SH-SY5Y (cell line): ENCODE data around the gene BCR.

Source experiments
- GATA2 ChIP-seq: IDR thresholded peaks from 2 replicates; pipeline ENCODE4 v1.6.1; 2011; ENCODE audit warnings: mild to moderate bottlenecking, low read depth, low read length
- GATA3 ChIP-seq: IDR thresholded peaks from 2 replicates; pipeline ENCODE4 v1.6.1; 2011; ENCODE audit warnings: low read depth, mild to moderate bottlenecking, low read length, moderate library complexity

The BCR gene

DNA sequence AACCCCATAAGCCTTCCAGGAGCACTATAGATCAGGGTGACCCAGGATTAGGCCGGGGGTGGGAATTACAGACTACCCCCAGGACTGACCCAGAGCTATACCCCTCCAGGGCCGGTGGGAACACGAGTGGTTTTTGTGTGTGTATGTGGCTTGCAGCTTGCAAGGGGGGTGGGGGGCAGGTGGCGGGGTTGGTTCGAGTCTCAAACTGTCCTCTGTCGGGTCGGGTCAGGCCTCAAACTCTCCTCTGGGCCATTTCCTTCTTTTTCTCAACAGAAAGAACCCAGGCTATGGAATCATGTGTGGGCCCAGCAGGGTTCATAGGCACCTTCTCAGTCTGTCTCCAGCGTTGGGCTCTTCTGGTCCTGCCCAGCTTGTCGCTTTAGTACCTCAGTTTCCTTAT, 58.4 kb downstream of the BCR start:
- TF ChIP-seq GATA3 = no peak
- no peak for TF ChIP-seq GATA2

DNA sequence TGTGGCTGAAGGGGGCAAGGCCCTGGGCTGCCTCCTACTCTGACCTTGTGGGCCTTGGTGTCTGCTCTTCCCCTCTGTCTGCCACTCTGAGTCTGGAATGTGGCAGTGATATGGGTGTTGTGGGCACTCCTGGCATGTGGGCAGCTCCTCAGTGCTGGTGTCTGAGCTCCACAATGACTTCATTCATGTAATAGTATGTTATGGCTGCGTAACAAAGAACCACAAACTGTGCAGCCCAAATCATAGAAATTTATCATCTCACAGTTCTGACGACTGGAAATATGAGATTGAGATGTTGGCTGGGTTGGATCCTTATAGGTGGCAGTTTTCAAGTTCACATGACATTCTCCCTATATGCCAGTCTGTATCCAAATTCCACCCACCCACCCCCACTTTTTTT, 59.1 kb downstream of the BCR start:
- TF ChIP-seq GATA2 = no peak
- no peak for TF ChIP-seq GATA3

DNA sequence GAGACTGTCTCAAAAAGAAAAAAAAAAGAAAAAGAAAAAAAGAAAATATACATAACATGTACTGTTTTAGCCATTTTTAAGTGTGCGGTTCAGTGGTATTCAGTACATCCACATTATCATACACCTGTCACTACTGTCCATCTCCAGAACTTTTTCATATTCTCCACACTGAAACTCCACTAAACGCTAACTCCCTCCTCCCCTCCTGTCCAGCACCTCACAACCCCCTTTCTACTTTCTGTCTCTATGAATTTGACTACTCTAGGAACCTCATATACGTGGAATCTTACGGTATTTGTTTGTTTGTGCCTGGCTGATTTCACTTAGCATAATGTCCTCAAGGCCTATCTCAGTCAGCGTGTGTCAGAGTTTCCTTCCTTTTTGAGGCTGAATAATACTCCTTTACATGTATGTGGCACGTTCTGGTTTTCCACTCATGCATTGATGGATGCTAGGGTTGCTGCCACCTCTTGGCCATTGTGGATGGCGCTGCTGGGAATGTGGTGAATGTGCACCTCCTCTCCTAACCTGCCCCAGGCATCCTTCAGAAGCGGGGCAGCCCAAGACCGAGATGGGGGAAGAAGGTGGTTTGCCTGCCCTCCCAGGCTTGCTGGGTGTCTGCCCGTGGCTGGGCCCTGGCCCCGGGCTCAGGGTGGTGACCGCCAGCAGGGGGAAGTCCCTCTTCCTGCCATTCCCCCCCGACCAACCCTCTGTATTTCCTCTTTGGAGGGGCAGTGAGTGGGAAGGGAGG, 60.5 kb downstream of the BCR start:
- TF ChIP-seq GATA2 (no peak), GATA3 (no peak)

DNA sequence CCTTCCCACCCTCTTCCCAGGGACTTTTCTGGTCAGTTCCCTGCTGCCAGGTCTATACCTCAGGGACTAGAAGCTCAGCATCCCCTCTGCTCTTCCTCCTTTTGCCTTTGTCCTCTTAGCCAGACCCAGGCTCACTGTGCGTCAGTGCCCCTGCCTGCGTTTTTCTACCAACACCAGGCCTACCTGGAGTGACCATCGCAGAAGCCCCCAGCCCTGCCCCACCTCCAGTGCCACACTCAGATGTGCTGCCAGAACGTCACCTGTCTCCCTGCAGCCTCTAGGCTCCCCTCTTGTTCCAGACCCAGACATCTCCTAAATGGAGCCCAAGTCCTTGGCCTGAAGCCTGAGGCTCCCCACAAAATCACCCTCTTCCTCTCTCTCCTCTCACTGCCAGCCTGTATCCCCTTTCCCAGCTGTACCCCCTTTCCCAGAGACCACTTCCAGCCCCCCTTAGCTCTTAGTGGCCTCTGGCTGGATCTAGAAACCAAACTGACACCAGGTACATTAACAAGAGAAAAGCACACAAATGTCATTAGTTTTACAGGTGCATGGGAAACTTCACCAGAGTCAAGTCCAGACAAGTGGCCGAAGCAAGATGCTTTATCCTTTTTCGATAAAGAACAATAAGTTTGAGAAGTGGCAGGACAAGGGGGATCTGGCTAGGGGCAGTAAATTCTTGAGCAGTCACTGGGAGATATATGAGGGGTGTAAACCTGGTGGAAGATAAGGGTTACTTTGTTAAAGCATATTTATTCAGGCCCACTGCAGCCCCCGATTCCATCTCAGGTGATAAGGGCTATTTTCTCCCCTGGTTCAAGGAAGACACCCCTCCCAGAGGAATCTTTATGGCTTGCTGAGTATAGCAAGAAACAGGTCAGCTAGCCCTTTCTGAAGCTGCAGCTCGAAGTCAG, 61.5 kb downstream of the BCR start:
- TF ChIP-seq GATA3 (no peak), GATA2 (no peak)

DNA sequence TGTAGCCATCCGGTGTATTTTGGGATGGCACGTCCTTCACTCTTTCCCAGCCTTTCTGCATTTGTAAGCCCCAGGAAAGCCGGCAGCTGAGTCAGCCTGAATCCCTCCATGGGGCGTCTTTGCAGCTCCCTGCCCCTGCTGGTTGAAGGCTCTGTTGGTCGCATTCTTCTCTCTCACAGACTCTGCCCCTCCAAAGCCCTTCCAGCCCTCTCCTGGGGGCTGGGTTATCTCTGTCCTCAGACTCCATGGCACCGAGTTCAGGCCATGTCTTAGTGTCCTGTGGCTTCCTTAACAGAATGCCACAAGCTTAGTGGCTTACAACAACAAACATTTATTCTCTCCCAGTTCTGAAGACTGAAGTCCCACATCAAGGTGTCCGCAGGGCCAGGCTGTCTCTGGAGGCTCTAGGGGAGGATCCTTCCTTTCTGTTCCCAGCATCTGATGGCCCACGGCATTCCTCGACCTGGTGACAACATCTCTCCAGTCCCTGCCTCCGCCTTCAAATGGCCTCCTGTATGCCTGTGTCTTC, 62.2 kb downstream of the BCR start:
- no peak for TF ChIP-seq GATA2
- TF ChIP-seq GATA3 = no peak

DNA sequence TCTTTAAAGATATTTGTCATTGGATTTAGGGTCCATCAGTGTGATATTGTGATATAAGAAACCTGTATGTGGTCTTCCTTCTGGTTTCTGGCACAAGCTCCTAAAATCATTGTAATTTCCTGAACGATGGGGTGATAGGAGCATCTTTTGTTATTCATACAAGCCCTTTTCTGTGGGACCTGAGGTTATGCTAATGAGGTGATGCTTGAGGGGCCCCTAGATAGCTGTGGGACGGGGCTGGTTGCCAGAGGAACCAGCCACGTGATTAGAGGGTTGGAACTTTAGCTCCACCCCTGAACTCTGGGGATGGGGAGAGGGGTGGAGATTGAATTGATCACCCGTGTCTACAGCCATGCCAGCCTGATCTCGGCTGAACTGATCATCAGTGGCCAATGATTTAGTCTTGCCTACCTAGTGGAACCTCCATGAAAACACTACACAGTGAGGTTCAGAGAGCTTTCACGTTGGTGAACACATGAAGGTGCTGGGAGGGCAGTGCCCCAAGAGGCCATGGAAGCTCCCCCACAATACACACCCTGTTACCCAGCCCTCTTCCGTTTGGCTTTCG, 62.8 kb downstream of the BCR start:
- no peak for TF ChIP-seq GATA3
- TF ChIP-seq GATA2 = no peak

DNA sequence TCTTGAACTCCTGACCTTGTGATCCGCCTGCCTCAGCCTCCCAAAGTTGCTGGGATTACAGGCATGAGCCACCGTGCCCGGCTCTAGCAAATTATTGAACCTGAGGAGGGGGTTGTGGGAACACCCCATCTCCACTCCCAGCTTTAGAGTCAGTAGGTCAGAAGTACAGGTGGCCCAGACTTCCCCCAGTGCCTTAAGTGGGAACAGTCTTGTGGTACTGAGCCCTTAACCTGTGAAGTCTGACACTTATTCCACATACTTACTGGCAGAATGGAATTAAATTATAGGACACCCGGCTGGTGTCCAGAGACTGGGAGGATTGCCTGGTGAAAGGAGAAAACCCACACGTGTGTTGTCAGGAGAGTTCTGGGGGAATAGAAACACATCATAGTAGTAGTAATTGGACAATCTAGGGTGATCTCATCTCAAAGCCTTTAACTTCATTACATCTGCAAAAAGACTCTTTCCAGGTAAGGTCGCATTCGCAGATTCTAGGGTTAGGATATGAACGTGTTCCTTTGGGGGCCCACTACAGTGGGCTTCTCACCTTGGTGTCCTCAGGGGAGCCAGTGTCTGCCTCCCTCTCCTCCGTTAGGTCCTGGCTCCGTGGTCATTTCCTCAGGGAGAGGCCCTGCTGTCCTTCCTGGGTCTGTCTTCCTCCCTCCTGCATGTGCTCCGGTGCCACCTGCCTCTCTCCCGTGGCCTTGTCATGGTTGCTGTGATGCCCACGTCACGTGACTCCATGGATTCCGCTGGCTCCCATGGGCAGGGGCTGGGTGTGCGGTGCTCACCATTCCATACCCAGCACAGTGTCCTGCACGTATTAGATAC, 63.8 kb downstream of the BCR start:
- no peak for TF ChIP-seq GATA3
- no peak for TF ChIP-seq GATA2

DNA sequence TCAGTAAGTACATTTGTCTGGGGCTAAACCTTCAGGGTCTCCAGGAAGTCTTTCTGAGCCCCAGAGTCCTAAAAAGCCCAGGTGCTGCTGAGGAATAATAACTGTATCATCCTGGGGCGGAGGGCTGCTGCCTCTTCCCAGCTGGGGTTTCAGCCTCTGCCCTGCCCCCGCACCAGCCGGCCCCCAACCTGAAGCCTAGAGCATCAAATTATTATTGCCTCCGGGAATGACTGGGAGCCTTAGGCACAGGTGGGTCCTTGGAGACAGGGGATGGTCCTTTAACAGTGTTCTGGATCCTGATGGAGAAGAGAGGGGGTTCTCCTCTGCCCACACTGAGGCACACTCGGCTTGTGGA, 64.4 kb downstream of the BCR start:
- no peak for TF ChIP-seq GATA3
- no peak for TF ChIP-seq GATA2

DNA sequence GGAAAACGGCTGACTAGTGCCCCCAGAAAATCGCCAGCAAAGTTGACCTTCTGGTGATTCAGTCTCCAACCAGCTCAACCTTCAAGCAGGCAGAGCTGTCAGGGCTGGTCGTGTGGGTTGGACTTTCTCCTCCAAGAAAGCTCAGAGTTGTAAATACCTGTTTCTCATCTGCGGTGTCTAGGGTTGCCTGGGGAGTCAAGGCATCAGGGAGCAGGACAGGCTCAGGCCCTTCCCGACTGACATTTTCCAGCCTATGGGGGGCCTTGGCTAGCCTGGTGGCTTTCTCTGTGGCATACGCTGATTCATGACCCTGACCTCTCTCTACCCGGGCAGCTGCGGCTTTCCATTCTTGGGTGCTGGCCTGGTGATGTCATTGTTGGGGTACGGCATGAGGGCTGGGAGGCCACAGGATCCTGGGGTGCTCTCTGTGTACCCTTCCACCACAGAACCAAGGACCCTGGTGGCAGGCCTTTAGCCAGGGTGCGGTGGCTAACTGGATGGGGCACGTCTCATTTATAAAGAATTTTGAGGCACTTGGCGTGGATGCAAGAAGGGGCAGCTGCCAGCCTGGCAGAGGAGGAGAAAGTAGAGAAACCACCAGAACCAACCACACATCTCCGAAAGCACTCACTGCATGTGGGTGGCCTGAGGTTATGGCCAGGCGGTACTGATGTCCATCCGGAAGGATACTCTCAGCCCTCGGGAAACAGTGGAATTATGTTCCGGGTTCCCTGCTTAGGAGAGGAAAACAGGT, 64.9 kb downstream of the BCR start:
- no peak for TF ChIP-seq GATA2
- no peak for TF ChIP-seq GATA3

DNA sequence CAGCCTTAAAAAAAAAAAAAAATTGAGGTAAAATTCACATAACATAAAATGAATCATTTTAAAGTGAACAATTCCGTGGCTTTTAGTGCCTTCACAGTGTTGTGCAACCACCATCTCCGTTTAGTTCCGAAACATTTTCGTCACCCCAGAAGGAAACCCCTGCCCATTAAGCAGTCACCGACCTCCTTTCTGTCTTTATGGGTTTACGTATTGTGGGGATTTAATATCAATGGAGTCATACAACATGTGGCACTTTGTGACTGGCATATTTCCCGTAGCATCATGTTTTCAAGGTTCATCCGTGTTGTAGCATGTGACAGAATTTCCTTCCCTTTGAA, 65.5 kb downstream of the BCR start:
- TF ChIP-seq GATA3 (no peak), GATA2 (no peak)

DNA sequence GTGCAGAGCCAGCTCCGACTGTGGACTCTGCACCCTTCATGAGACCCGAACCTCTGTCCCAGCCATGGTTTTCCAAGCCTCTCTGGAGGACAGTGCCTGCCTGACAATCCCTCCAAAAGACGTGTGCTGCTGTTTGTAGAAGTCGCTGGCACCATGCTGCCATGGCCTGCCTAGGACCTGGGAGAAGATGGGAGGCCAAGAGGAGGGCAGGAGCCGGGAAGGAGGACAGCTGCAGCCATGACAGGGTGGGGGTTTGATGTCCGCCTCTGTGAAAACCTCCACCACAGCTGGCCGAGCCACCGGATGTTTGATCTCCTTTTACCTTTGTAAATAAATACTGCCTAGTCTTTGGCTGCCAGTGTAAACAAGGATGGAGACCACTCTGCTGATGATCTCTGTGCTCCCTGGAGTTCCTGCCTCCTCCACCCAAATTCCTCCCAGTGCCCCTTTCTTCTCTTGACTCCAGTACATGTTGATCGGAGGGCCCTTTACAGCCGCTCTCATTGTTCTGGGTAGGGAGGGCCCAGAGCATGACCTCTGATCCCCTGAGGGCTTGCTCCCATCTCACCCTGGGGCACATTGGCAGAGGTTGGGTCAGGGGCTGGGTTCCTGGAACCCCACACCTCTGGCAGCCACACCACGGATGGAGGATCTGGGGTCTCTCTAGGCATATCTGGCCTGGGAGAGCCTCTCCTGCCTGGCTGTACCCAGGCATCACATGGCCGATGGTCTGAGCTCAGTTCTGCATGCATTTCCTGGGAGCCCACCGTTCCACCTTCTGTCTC, 66.9 kb downstream of the BCR start:
- TF ChIP-seq GATA3 = no peak
- TF ChIP-seq GATA2 = no peak

DNA sequence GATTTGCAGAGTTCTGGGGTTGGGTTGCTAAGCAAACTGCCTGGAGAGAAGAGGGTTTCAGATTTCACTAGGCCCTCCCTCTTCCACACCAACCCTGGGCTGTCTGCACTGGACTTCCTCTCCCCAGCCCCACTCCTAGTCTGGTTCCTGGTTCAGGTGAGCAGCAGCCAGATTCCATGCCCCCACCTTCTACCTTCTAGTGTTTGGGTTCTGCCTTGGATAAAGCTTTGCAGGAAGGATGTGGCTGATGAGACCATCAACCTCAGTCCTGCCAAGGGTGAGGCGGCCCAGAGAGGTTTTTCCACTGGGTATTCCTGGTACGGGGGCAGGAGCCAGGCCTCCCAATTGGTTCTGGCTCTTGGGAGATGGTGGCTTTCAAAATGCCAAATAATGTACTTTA, 68.3 kb downstream of the BCR start:
- TF ChIP-seq GATA3 (no peak), GATA2 (no peak)
